Testis (tissue), 5 donors: Measurements from ENCODE around the gene KATNBL1. TPM values are rescaled to one million over a fixed set of nuclear protein-coding genes. Genes with fewer than 3 reads are reported as not detected.

Experiments used
- DNase-seq: peaks from one replicate; pipeline ENCODE4 v3.0.0-alpha.2; 2019
- H3K27ac ChIP-seq, 2 donors: fragments of 200-600 bp; sonication (generic); one replicate each; pipeline ENCODE4 v1.5.1; 2019
- H3K27me3 ChIP-seq: fragments of 200-600 bp; sonication (generic); one replicate; pipeline ENCODE4 v1.5.1; 2019
- H3K36me3 ChIP-seq: fragments of 200-600 bp; sonication (generic); one replicate; pipeline ENCODE4 v1.5.1; 2017; ENCODE audit warnings: low read depth; ENCODE audit errors: missing control alignments
- H3K4me1 ChIP-seq: fragments of 200-600 bp; sonication (generic); one replicate; pipeline ENCODE4 v1.5.1; 2019
- H3K4me3 ChIP-seq, 2 donors: fragments of 200-600 bp; sonication (generic); one replicate each; pipeline ENCODE4 v1.5.1; 2017 to 2019
- H3K9me3 ChIP-seq: fragments of 200-600 bp; sonication (generic); one replicate; pipeline ENCODE4 v1.5.1; 2017
- CTCF ChIP-seq, 3 experiments: fragments of 450-650 bp in 2 of 3; fragments of 200-600 bp in 1 of 3; sonication (generic) in 1 of 3; IDR thresholded peaks; one replicate each; pipeline ENCODE4 v1.5.1; 2016 to 2019; ENCODE audit warnings: antibody characterized with exemption in 3 of 3, mild to moderate bottlenecking in 2 of 3, moderate library complexity in 1 of 3
- POLR2A ChIP-seq: fragments of 450-650 bp; IDR thresholded peaks from one replicate; pipeline ENCODE4 v1.6.1; 2017; ENCODE audit warnings: antibody characterized with exemption, mild to moderate bottlenecking, moderate library complexity
- WGBS, 2 donors: methylation state at CpG; one replicate each; pipeline ENCODE4 v1.1.5; 2018; 5-methylcytosine and 5-hydroxymethylcytosine counted together
- intact Hi-C: fragments of 100-400 bp; cut with DNase I; formaldehyde crosslinking; loops from one replicate; pipeline ENCODE4 v1.15.1; 2023; ENCODE audit warnings: low total_unique reads
- long read RNA-seq, 2 donors: transcript quantifications; one replicate each; lab custom pipeline, GENCODE V29; 2026
- polyA plus RNA-seq: library from polyadenylated mRNA; stranded (reverse); fragments of 350-450 nt; fragmentation: Illumina TruSeq; extraction: RNeasy Lipid Tissue Mini Kit (QIAGEN cat#74804); gene quantifications from one replicate; pipeline ENCODE4 v1.2.3, GENCODE V29; 2014; ENCODE audit warnings: low read depth, low replicate concordance; ENCODE audit not compliant: insufficient read depth
- total RNA-seq, 2 donors: library from RNA; depleted of rRNA; stranded (reverse); fragments of >200 nt; gene quantifications; one replicate each; pipeline ENCODE4 v1.2.3, GENCODE V29; 2016

The KATNBL1 gene, protein sequence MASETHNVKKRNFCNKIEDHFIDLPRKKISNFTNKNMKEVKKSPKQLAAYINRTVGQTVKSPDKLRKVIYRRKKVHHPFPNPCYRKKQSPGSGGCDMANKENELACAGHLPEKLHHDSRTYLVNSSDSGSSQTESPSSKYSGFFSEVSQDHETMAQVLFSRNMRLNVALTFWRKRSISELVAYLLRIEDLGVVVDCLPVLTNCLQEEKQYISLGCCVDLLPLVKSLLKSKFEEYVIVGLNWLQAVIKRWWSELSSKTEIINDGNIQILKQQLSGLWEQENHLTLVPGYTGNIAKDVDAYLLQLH
- 100 to 1,000 TPM in 1 of 2 donors, 10 to 100 TPM in 1; 83.7 to 107 TPM for total RNA-seq
- polyA plus RNA-seq, result 31.3 TPM
- long read RNA-seq, donor 1, transcript KATNBL1-201 (10 exons, 2,723 nt), result major isoform, 5 of 7 reads
- long read RNA-seq, donor 1, partial matches to known transcripts, result 0 of 7 reads
- long read RNA-seq, donor 1, other reads (novel, unspliced or antisense), result 0 of 7 reads
- long read RNA-seq, donor 2, transcript KATNBL1-201 (10 exons, 2,723 nt), result major isoform, 6 of 8 reads
- long read RNA-seq, donor 2, partial matches to known transcripts, result 0 of 8 reads
- long read RNA-seq, donor 2, other reads (novel, unspliced or antisense), result 0 of 8 reads

DNA sequence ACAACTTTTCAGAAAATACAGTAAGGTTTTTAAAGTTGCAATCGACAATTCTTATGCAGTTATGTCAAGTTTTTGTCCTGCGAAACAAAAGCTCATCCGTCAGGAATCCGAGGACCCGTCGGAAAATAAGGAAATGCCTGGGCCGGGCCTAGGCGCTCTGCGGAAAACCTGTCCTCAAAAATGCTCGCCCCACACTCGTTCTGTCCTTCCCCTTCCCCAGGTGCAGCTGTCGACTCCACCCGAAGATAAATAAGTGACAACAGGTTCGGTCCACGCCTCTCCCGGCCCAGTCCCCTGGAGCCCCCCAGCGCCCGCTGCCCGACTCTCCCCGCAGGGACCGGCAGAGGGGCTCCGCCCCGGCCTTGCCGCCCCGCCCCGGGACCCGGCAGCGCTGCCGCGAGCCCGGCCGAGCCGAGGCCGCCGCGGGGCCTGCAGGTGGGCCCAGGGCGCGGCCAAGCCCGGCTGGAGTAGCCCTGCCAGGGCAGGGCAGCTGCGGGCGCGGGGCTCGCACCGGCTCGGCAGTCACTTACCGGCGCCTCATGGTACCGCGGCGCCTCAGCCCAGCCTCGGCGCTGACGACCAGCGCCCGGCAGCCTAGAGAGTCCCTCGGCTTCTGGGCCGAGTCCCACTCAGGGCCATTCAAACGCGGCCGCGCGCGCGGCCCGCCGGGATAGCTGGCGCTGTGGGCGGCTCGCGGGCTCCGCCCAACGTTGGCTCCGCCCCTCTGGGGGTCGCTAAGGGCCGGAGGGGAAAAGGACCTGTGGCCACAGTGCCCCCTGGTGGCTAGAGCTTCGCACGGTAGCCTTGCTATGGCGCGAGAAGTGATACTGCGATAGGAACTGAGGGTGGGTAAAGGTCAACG is at the start of gene KATNBL1:
TSS of gene KATNBL1 (minus strand) at position 676 of the 862 bp plus-strand sequence. CDS start 46,420 bp downstream, outside the sequence.
- TF ChIP-seq CTCF (IDR thresholded peaks at IDR 0.05), result peak; percentile 95 to 99 (median 96)
- peak; percentile 79 for TF ChIP-seq POLR2A

DNA sequence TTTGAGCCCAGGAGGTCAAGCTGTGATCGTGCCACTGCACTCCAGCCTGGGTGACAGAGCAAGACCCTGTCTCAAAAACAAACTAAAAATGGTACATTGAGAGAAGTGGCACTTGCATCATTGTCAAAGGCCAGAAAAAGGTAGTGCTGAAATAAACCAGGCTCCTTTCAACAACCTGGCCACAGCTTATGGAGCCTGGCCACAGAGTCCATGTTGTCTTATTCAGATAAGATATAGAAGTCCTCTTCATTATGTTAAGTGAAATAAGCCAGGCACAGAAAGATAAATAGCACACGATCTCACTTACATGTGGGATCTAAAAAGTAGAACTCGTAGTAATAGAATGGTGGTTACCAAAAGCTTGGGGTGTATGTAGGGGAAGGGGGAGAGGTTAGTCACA is 49.7 kb upstream of the KATNBL1 start:
- Histone ChIP-seq H3K27me3 (no peaks in the 10 kb centered on the region), H3K4me3 (no peak overlapping the region), H3K9me3 (no peaks in the 10 kb centered on the region), H3K27ac (no peak overlapping the region), H3K36me3 (no peaks in the 10 kb centered on the region), H3K4me1 (no peaks in the 10 kb centered on the region)
- DNase-seq, result no peak
- 70 to 87% methylated on average over 3 of the region's 3 CpGs for WGBS, 2 donors
- intact Hi-C loops, result no loop called here
- TF ChIP-seq CTCF (IDR thresholded peaks at IDR 0.05) (no peak), POLR2A (no peak)

More for the DNA sequence above, at the start of gene KATNBL1:
- intact Hi-C loops, result no loop called here
- peak within 1 kb of the TSS; percentile 72 to 79 for H3K4me3 ChIP-seq
- DNase-seq, result peak; percentile 97
- H3K9me3 ChIP-seq, result no peaks in the 10 kb centered on the region
- no peaks in the 10 kb centered on the region for H3K36me3 ChIP-seq
- H3K27me3 ChIP-seq, result no peaks in the 10 kb centered on the region
- peaks cover 9% of the 10 kb centered on the region for H3K4me1 ChIP-seq
- H3K27ac ChIP-seq, result peak within 1 kb of the TSS; percentile 29 to 92
- 0 to 1% methylated on average over 12 to 63 of the region's 81 CpGs for WGBS, 2 donors

DNA sequence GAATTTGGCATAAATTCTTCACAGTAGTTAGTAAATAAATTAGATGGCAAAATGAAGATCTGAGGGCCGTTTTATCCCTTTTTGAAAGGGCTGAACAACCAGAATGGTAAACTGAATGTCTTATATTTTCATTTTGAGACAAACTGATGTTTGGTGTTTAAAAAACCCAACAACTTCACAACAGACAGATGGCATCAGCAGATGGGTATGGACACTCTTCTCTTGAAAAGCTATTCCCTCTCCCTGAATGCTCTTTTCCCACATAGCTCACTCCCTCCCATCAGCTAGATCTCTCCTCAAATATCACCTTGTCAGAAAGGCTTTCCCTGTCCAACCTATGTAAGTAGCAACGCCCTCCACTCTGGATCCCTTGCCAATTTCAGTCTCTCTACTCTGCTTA is 48.3 kb upstream of the KATNBL1 start:
- H3K36me3 ChIP-seq, result no peaks in the 10 kb centered on the region
- whole genome bisulfite sequencing, 2 donors, result 90 to 99% methylated on average over 2 of the region's 2 CpGs
- no peak for DNase-seq
- no peak for TF ChIP-seq CTCF (IDR thresholded peaks at IDR 0.05)
- TF ChIP-seq POLR2A, result no peak
- no peaks in the 10 kb centered on the region for H3K4me1 ChIP-seq
- no peaks in the 10 kb centered on the region for H3K27me3 ChIP-seq
- H3K27ac ChIP-seq, result no peak overlapping the region
- intact Hi-C loops, result no loop called here
- no peak overlapping the region for H3K4me3 ChIP-seq
- no peaks in the 10 kb centered on the region for H3K9me3 ChIP-seq

DNA sequence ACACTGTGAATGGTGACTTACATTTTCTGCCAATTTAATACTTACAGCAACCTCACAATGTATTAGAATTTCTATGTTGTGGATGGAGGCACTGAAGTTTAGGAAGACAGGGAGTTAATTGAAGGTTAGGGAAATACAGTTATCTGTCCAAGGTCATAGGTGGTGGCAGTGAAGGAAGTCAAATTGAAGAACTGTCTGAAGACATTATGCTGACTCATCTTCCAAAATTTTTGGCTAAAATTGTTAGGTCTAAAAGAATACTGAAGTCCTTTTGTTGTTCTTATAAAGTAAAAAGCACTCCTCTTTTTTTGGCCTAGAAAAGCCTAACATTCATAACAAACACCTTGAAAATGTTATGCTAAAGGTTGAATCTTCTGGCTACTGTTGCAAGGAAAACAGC is 42.6 kb upstream of the KATNBL1 start:
- no peaks in the 10 kb centered on the region for H3K36me3 ChIP-seq
- no peaks in the 10 kb centered on the region for H3K27me3 ChIP-seq
- DNase-seq, result no peak
- intact Hi-C loops, result no loop called here
- no peak overlapping the region for H3K4me3 ChIP-seq
- no peak for TF ChIP-seq CTCF (IDR thresholded peaks at IDR 0.05)
- no peak for TF ChIP-seq POLR2A
- no peaks in the 10 kb centered on the region for H3K4me1 ChIP-seq
- no peaks in the 10 kb centered on the region for H3K9me3 ChIP-seq
- no peak overlapping the region for H3K27ac ChIP-seq
